ENCODE data around the gene NR1H4.
"Not testable (repeated sequence)": the region's sequence is repeated elsewhere in the genome, so short reads cannot be mapped to it uniquely, and the experiment has no call there.

NR1H4 gene

DNA sequence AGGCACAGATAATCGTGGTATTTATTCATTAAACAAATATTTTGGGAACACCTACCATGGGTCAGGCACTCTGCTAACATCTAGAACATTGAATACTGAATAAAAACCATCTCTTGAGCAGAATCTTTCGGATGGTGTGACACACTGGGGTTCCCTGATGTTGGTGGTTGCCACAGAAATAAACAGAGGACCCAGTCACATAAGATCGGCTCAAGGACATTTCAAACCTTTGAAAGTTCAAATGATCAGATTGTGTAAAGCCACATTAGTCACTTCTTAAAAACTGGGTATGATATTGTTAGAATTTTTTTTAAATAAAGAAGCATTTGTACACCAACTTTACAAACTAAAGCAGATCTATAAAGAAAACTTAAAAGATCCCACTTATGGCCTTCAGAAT is 39.0 kb downstream of the NR1H4 start:
- no peak for DNase-seq (ENCODE audit: low read depth in 2 of 2)

DNA sequence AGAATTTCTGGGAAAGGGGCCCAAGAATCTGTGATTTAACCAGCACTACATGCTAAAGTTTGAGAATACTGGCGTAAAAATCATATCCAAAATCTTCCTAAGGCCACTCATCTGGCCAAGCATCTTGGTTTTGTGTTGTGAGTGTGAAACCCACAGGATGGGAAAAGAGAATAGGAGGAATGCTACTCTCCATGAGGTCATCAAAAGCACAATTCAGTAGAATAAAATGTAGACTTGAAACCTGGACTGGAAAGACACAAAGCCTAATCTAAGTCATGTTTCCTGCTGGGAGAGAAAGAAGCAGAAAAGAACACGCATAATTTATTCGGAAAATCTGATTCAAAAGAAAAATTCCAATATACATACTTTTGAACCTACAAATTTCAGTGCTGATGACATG is 42.3 kb downstream of the NR1H4 start:
- DNase-seq (ENCODE audit: low read depth in 2 of 2) = no peak

DNA sequence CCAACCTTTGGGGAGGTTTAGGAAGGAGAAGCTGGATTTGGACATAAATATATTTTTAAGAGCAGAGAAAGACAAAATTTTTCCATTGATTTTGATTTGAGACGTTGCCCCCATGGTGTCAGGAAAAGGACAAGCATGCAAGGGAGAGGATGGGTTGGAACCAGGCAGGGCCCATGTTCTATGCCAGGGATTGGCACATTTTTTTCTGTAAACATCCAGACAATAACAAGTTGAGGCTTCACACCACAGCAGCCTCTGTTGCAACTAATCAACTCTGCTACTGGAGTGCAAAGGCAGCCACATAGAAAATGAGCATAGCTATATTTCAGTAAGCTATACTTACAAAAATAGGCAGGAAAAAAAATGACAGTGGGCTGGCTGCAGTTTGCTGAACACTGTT is 44.7 kb downstream of the NR1H4 start:
- DNase-seq (ENCODE audit: low read depth in 2 of 2) = no peak

DNA sequence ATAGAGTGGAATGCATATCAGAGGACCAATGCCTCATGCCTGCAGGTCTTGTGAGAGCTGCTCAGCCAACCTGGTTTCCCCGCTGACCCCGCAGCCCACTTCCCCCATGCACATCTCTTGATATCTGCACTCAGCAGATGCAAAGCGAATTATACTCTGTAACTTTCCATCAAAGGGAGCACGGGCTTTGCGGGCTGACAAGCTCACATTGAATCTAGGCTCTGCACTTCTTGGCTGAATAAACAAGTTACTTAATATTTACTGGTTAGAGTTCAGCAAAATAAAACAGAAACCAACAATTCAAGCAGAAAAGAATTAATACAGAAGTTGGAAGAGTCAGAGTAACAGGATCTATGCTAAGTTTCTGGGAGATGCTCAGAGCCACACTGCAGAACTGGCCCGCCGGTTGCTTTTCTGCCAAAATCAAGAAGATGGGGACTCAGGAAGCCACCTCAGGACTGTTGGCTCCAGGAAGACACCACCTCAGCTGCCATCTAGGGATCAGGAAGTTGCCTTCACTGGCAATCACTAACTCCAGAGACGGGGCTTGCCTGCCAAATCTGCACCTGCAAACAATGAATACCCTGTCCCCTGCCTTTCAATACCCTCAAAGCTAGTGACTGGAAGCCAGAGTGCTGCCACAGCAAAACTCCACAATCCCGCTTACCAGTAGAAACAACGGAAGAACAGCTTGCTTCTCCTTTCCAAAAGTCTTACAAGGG is 46.5 kb downstream of the NR1H4 start:
- DNase-seq (ENCODE audit: low read depth in 2 of 2) = no peak

- DNase-seq (ENCODE audit: low read depth in 2 of 2) = no peak
Observed at GRCh38 chr12:100521958-100522357, 48.3 kb downstream of the NR1H4 start.

GRCh38 chr12:100528034-100528433 is 54.4 kb downstream of the NR1H4 start:
- no peak for DNase-seq (ENCODE audit: low read depth in 2 of 2)

DNA sequence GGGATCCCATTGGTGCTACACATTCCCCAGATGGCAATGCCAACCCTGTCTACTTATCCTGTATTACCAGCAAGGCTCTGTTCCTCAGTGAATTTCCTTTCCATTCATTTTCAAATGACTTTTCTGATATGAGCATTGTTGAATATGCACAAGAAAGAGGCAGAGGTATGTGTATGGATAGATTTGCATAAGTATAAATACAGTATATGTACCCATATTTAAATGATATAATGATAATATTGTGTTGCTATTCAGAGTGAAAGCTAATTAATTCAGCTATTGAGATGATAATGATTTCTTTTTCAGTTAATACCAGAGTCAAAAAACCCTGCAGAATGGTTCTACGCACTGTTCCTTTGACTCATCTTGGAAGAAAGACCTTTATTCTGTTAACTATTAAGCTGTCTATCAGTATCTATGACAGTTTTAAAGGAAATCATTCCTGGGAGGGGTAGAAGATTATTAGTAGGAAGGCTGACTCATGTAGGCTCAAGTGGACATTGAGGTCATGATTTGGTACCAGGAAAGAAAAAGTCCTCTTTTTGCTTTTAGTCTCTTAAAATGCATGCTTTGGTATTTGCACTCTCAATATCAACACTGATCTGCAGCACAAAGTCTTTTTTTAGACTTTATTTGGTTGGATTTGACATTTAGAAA is 54.9 kb downstream of the NR1H4 start:
- no peak for DNase-seq (ENCODE audit: low read depth in 2 of 2)

DNA sequence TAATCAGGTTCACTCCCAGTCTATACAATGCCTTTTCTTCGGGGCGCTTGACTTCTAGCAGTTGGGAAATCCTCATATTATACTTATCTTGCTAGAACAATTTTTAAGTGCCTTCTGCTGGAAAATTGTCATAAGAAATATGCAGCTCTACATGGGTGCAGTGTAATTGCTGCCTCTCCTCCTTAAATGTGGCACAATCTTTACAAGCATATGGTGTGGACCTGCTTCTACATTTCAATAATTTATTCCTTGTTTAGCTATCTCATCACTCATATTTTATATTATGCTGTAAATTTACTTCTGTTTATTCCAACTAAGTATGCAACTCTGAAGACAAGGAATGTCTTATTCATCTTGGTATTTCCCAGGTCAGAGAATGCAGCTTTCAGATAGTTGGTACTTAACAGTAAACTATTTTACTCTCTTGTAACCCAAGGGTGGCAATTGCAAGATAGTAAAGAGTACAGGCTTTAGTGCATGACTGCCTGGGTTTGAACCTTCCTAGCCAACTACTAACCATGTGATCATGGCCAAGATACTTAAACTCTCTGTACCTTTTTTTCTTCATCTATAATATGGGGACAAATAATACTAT is 56.2 kb downstream of the NR1H4 start:
- no peak for DNase-seq (ENCODE audit: low read depth in 2 of 2)

DNA sequence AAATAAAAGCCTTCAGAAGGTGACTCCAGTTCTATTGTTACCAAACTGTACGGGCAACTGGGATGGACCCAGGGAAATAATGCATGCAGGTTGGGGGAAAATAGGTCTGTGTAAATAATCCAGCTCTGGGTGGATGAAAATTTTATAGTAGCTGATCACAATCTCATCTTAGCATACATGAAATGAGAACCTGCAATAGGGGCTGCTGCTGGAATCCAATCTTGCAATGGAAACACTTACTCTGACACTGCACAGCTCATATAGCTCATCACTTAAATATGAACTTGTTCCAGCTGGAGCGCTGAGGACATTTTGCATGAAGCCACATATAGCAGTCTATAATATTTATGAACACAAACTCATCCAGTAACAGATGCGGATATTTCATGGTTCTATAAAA is 59.7 kb downstream of the NR1H4 start:
- no peak for DNase-seq (ENCODE audit: low read depth in 2 of 2)

GRCh38 chr12:100534625-100535227 is 61.1 kb downstream of the NR1H4 start:
- no peak for DNase-seq (ENCODE audit: low read depth in 2 of 2)

DNA sequence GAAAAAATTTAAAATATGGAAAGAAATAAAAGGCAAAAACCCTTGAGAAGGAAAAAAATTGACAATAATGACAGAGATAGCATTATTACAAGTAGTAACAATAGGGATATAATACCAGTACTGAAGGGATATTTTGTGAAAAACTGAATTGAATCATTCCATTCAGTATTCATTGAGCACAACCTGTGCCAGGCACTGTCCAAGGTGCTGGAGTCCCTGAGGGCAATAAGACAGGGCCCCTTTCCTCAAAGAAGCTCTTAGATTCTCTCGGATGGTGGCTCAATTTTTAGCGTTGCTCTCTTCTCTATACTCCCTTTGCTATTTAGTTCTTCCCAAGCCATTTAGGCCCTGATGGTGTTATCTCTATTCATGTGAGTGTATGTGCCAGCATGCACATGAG is 65.5 kb downstream of the NR1H4 start:
- DNase-seq (ENCODE audit: low read depth in 2 of 2) = no peak

GRCh38 chr12:100544165-100544564 is 70.5 kb downstream of the NR1H4 start:
- no peak for DNase-seq (ENCODE audit: low read depth in 2 of 2)

DNA sequence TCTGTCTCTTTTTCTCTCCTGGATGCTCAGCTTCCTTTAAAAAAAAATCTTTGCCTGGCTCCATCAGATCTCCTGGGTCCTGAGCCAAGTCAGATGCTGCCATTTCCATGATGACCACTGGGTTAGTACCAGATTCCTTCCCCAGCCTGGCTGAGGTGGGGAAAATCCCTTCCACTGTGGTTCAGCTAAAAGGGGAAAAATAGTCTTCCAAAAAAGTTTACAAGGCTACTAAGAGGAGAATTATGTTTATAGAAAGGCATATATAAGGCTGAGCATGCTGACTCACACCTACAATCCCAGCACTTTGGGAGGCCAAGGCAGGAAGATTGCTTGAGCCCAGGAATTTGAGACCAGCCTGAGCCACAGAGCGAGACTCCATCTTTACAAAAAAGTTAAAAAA is 71.4 kb downstream of the NR1H4 start:
- no peak for DNase-seq (ENCODE audit: low read depth in 2 of 2)

GRCh38 chr12:100553936-100554335 is 80.3 kb downstream of the NR1H4 start:
- DNase-seq (ENCODE audit: low read depth in 2 of 2) = no peak

GRCh38 chr12:100554608-100555077 is 81.0 kb downstream of the NR1H4 start:
- DNase-seq (ENCODE audit: low read depth in 2 of 2) = no peak

DNA sequence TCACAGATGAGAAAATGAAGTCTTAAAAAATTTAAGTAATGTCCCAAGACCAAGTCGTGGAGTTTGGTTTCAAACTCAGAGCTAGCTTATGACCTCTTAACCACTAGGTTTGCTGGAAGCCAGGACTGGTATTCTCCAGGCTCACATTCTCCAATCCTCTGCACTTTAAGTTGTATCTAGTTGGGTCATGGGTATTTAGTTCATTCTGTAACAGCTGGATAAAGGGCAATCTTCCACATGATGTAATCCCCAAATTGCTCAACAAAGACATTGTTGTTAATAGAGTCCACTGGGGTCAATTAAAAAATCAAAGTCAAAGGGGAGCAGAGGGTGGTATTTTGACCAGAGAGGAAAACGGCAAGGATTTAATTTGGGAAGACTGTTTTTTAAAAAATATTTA is 82.1 kb downstream of the NR1H4 start:
- DNase-seq (ENCODE audit: low read depth in 2 of 2) = no peak

GRCh38 chr12:100557357-100557756 is 83.7 kb downstream of the NR1H4 start:
- DNase-seq (ENCODE audit: low read depth in 2 of 2) = no peak

DNA sequence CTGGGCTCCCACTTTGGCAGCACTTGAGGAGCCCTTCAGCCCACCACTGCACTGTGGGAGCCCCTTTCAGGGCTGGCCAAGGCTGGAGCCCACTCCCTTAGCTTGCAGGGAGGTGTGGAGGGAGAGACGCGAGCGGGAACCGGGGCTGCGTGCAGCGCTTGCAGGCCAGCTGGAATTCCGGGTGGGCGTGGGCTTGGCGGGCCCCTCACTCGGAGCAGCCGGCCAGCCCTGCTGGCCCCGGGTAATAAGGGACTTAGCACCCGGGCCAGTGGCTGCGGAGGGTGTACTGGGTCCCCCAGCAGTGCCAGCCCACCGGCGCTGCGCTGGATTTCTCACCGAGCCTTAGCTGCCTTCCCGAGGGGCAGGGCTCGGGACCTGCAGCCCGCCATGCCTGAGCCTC is 85.6 kb downstream of the NR1H4 start:
- DNase-seq (ENCODE audit: low read depth in 2 of 2) = not testable (repeated sequence)

DNA sequence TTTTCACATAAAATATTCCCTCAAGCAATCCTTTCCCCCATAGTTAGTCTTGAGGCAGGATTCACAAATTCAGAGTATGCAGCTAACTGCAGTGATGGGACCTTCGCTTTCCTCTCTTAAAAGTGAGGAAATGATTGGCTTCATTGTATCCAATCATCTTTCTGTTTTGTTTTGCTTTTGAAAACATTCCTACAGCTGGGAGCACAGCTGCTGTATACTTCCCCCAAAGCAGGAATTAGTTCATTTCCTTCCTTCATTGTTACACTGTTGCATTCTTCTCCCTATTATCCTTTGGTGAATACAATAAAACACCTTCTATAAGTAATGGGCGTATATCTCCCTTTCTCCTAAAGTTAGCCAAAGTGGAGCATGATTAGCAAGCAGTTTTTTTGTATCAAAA is 90.4 kb downstream of the NR1H4 start:
- DNase-seq (ENCODE audit: low read depth in 2 of 2) = no peak

- DNase-seq (ENCODE audit: low read depth in 2 of 2) = no peak
Observed at GRCh38 chr12:100564905-100565467, 91.3 kb downstream of the NR1H4 start.

DNA sequence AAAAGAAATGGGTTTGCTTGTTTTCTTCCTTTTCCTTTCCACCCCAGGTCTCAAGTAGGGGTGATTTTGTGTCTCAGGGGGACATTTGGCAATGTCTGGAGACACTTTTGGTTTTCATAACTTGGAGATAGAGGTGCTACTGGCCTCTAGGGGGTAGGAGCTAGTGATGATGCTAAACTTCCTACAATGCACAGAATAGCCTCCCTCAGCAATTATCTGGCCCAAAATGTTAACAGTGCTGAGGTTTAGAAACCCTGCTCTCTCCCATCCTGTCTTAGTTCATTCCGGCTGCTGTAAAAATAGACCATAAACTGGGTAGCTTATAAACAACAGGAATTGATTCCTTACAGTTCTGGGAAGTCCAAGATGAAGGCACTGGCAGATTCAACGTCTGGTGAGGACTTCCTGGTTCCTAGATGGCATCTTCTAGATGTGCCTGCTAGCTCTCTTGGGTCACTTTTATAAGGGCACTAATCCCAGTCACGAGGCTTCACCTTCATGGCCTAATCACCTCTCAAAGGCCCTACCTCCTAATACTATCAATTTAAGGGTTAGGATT is 92.4 kb downstream of the NR1H4 start:
- DNase-seq (ENCODE audit: low read depth in 2 of 2) = no peak
